GM10248 (cell line): ENCODE data around the gene IRF4.

Source experiments
- CTCF ChIA-PET: fragments of 300-600 bp; sonication (Branson Sonifier 250); formaldehyde crosslinking; extraction: SDS; loops from one replicate; lab custom pipeline; 2021; ENCODE audit warnings: antibody characterized with exemption; lab: Yijun Ruan, JAX
- POLR2A ChIA-PET: fragments of 350-650 bp; sonication (Branson Sonifier 250); formaldehyde crosslinking; extraction: SDS; loops from one replicate; lab custom pipeline; 2020; ENCODE audit warnings: antibody characterized with exemption; lab: Yijun Ruan, JAX
- DNase-seq: peaks from one replicate; pipeline ENCODE4 v3.0.0; 2012; ENCODE audit errors: extremely low spot score
- CTCF ChIP-seq: IDR thresholded peaks from 2 replicates; pipeline ENCODE4 v1.5.1; 2012; ENCODE audit warnings: mild to moderate bottlenecking, low read depth; ENCODE audit errors: extremely low read depth, missing control alignments, control extremely low read depth

IRF4 gene

GRCh38 chr6:357261-357790, 34.2 kb upstream of the IRF4 start:
- DNase-seq, result no peak
- POLR2A ChIA-PET, result no interaction called here
- CTCF ChIA-PET, result interaction anchor here (1.0 to 3.1 kb wide), 4 partner anchors 8 to 168 kb away, joined by 3 to 12 read pairs (median 10); no protein-coding TSS in a partner anchor
- no peak for TF ChIP-seq CTCF

DNA sequence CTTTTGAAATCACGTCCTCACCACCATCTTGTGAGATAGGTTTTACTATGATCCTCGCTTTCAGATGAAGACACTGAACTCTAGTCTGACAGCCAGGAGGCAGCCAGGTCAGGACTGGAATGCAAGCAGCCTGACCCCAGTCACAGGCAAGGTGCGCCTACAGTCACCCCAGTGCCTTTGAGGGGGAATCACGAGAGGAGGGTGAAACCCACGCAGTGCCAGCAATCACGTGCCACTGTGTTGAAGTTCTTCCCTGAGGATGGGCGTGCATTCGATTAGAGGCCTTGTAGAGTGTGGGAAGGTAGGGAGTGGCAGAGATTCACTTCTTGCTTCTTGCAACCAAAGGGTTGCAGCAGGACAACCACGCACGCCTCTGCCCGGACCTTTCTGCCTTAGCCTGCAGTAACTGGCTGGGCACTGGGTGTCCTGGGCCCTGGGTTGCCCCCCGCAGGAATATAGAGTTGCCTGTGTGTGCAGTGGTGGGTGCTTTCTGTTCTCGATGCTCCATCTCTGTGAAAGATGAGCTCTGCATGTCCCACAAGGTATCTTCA, 33.7 kb upstream of the IRF4 start:
- CTCF ChIA-PET, result interaction anchor here (1.0 to 1.2 kb wide), 3 partner anchors 18 to 43 kb away, joined by 3 read pairs; no protein-coding TSS in a partner anchor
- DNase-seq, result no peak
- no peak for TF ChIP-seq CTCF
- POLR2A ChIA-PET, result interaction anchor here (0.9 kb wide), 1 partner anchor 34 kb away, joined by 3 read pairs; no protein-coding TSS in a partner anchor

- TF ChIP-seq CTCF, result no peak
- CTCF ChIA-PET, result interaction anchor here (1.0 to 1.2 kb wide), 3 partner anchors 17 to 44 kb away, joined by 3 read pairs; no protein-coding TSS in a partner anchor
- no peak for DNase-seq
- POLR2A ChIA-PET, result interaction anchor here (0.9 kb wide), 1 partner anchor 33 kb away, joined by 3 read pairs; no protein-coding TSS in a partner anchor
Measured at GRCh38 chr6:358432-358831, 33.1 kb upstream of the IRF4 start.

- no peak for DNase-seq
- CTCF ChIA-PET, result interaction anchor here (1.0 to 5.2 kb wide), 3 partner anchors 17 to 44 kb away, joined by 3 to 17 read pairs (median 3); no protein-coding TSS in a partner anchor
- TF ChIP-seq CTCF, result no peak
- POLR2A ChIA-PET, result interaction anchor here (0.9 kb wide), 1 partner anchor 33 kb away, joined by 3 read pairs; no protein-coding TSS in a partner anchor
Measured at GRCh38 chr6:358847-359246, 32.7 kb upstream of the IRF4 start.

GRCh38 chr6:359261-360035, 32.1 kb upstream of the IRF4 start:
- POLR2A ChIA-PET, result interaction anchor here (2.2 kb wide), 1 partner anchor 32 kb away, joined by 12 read pairs; the partner anchor contains the start of gene IRF4
- CTCF ChIA-PET, result interaction anchor here (0.9 to 5.9 kb wide), 13 partner anchors 9 to 211 kb away, joined by 3 to 49 read pairs (median 4); no protein-coding TSS in a partner anchor
- DNase-seq, result no peak
- no peak for TF ChIP-seq CTCF

DNA sequence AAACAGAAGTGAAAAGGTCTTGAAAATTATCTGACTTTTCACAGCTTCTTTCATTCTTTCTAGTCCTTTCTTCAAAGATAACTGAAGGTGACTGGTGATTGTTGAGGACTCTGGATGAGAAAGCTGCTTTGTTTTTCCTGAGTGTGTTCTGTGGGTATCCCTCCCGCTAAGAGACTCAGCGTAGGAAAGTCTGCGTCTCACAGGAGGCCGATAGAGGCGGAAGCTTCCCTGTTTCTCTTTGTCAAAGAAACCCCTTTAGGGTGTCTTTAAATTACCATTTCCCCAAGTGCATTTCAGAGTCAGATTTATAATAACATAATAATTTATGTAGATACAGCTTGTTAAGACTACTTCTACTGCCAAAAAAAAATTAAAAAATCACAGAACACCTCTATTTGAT, 31.2 kb upstream of the IRF4 start:
- no peak for DNase-seq
- CTCF ChIA-PET, result interaction anchor here (0.9 to 5.9 kb wide), 15 partner anchors 10 to 212 kb away, joined by 3 to 49 read pairs (median 4); no protein-coding TSS in a partner anchor
- POLR2A ChIA-PET, result interaction anchor here (2.2 kb wide), 1 partner anchor 32 kb away, joined by 12 read pairs; the partner anchor contains the start of gene IRF4
- no peak for TF ChIP-seq CTCF
